ENCODE results near the gene DPF1. TPM values are rescaled to one million over a fixed set of nuclear protein-coding genes. Genes with fewer than 3 reads are reported as not detected.

Gene DPF1
- total RNA-seq, 2 experiments from 2014 or later, result not detected

- ATAC-seq (ENCODE audit: poor library complexity), result no peak
- H3K4me1 ChIP-seq (ENCODE audit: insufficient read depth, low read length), result peaks cover 28% of the 10 kb centered on the region
- peaks cover 18% of the 10 kb centered on the region for H3K4me1 Mint-ChIP-seq (ENCODE audit: low read depth)
- peaks cover 51% of the 10 kb centered on the region for H3K27me3 Mint-ChIP-seq
- no peak overlapping the region for H3K4me3 Mint-ChIP-seq
- peaks cover 0 to 18% of the 10 kb centered on the region in 2 experiments for H3K9me3 ChIP-seq (ENCODE audit: control insufficient read depth in 1 of 2, insufficient read depth in 1 of 2, low read length in 2 of 2)
- intact Hi-C loops (cut with DNase I, micrococcal nuclease), result no loop called here
- TF ChIP-seq, protein P1, sequence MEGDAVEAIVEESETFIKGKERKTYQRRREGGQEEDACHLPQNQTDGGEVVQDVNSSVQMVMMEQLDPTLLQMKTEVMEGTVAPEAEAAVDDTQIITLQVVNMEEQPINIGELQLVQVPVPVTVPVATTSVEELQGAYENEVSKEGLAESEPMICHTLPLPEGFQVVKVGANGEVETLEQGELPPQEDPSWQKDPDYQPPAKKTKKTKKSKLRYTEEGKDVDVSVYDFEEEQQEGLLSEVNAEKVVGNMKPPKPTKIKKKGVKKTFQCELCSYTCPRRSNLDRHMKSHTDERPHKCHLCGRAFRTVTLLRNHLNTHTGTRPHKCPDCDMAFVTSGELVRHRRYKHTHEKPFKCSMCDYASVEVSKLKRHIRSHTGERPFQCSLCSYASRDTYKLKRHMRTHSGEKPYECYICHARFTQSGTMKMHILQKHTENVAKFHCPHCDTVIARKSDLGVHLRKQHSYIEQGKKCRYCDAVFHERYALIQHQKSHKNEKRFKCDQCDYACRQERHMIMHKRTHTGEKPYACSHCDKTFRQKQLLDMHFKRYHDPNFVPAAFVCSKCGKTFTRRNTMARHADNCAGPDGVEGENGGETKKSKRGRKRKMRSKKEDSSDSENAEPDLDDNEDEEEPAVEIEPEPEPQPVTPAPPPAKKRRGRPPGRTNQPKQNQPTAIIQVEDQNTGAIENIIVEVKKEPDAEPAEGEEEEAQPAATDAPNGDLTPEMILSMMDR (IDR thresholded peaks at IDR 0.05), result no peak
- no peak for DNase-seq
- H3K27ac ChIP-seq (ENCODE audit: low read depth in 1 of 2, low read length in 2 of 2), result no peak overlapping the region
- H3K4me3 ChIP-seq (ENCODE audit: low read length), result no peak overlapping the region
- CTCF ChIA-PET, result no interaction called here
- peaks cover 48 to 52% of the 10 kb centered on the region in 2 experiments for H3K27me3 ChIP-seq (ENCODE audit: control insufficient read depth in 1 of 2, insufficient read depth in 2 of 2, low read length in 2 of 2)
- no peaks in the 10 kb centered on the region for H3K9me3 Mint-ChIP-seq
- H3K36me3 ChIP-seq (ENCODE audit: insufficient read depth, low read length), result peaks cover 6% of the 10 kb centered on the region
- POLR2A ChIA-PET, result no interaction called here
- no peak overlapping the region for H3K27ac Mint-ChIP-seq
- H3K36me3 Mint-ChIP-seq (ENCODE audit: low read depth), result peaks cover 30% of the 10 kb centered on the region
These were observed 14.2 kb downstream of the DPF1 start for GRCh38 chr19:38209671-38210457.

DNA sequence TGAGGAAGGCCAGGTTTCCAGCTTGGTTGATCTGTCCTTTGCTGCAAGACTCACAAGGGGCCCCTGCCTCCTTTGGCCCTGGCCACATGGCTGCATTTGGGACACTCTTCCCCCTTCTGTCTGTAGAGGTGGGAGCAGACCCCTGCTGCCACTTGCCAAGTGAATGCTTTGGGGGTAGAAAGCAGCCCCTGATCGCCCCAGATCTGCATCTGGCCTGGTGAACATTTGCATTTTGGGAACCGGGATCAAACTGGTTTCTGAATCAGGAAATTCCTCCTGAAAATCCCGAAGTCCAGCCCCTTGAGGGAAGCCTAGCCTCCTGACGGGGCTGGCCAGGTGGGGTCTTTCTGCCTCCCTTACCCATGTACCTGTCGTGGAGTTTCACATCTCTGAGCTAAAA lies 14.9 kb downstream of the DPF1 start:
- Mint-ChIP-seq H3K27me3 (peaks cover 45% of the 10 kb centered on the region), H3K9me3 (no peaks in the 10 kb centered on the region), H3K36me3 (ENCODE audit: low read depth) (peaks cover 35% of the 10 kb centered on the region), H3K4me1 (ENCODE audit: low read depth) (peaks cover 15% of the 10 kb centered on the region), H3K4me3 (no peak overlapping the region), H3K27ac (no peak overlapping the region)
- CTCF ChIA-PET, result no interaction called here
- Histone ChIP-seq H3K36me3 (ENCODE audit: insufficient read depth, low read length) (peaks cover 6% of the 10 kb centered on the region), H3K27me3 (ENCODE audit: control insufficient read depth in 1 of 2, insufficient read depth in 2 of 2, low read length in 2 of 2) (peaks cover 46 to 47% of the 10 kb centered on the region in 2 experiments), H3K27ac (ENCODE audit: low read depth in 1 of 2, low read length in 2 of 2) (no peak overlapping the region), H3K9me3 (ENCODE audit: control insufficient read depth in 1 of 2, insufficient read depth in 1 of 2, low read length in 2 of 2) (peaks cover 0 to 13% of the 10 kb centered on the region in 2 experiments), H3K4me1 (ENCODE audit: insufficient read depth, low read length) (peaks cover 25% of the 10 kb centered on the region), H3K4me3 (ENCODE audit: low read length) (no peak overlapping the region)
- ATAC-seq (ENCODE audit: poor library complexity) (no peak), DNase-seq (no peak)
- intact Hi-C loops (cut with DNase I, micrococcal nuclease), result no loop called here
- POLR2A ChIA-PET, result no interaction called here
- TF ChIP-seq, protein P1 (IDR thresholded peaks at IDR 0.05), result no peak

- TF ChIP-seq, protein P1 (IDR thresholded peaks at IDR 0.05), result no peak
- Histone ChIP-seq H3K4me3 (ENCODE audit: low read length) (no peak overlapping the region), H3K4me1 (ENCODE audit: insufficient read depth, low read length) (peaks cover 19% of the 10 kb centered on the region), H3K9me3 (ENCODE audit: control insufficient read depth in 1 of 2, insufficient read depth in 1 of 2, low read length in 2 of 2) (peaks cover 0 to 8% of the 10 kb centered on the region in 2 experiments), H3K27ac (ENCODE audit: low read depth in 1 of 2, low read length in 2 of 2) (no peak overlapping the region), H3K36me3 (ENCODE audit: insufficient read depth, low read length) (peaks cover 6% of the 10 kb centered on the region), H3K27me3 (ENCODE audit: control insufficient read depth in 1 of 2, insufficient read depth in 2 of 2, low read length in 2 of 2) (peaks cover 40 to 43% of the 10 kb centered on the region in 2 experiments)
- ChIA-PET POLR2A (no interaction called here), CTCF (no interaction called here)
- peaks cover 9% of the 10 kb centered on the region for H3K4me1 Mint-ChIP-seq (ENCODE audit: low read depth)
- peaks cover 31% of the 10 kb centered on the region for H3K36me3 Mint-ChIP-seq (ENCODE audit: low read depth)
- H3K27me3 Mint-ChIP-seq, result peaks cover 40% of the 10 kb centered on the region
- H3K4me3 Mint-ChIP-seq, result no peak overlapping the region
- DNase-seq (no peak), ATAC-seq (ENCODE audit: poor library complexity) (no peak)
- H3K27ac Mint-ChIP-seq, result no peak overlapping the region
- H3K9me3 Mint-ChIP-seq, result no peaks in the 10 kb centered on the region
- intact Hi-C loops (cut with DNase I, micrococcal nuclease), result no loop called here
These were observed 15.5 kb downstream of the DPF1 start for GRCh38 chr19:38208571-38208970.
